Lower lobe of right lung (tissue), 2 donors: ENCODE measurements around the gene TGFA. TPM values are rescaled to one million over a fixed set of nuclear protein-coding genes. Genes with fewer than 3 reads are reported as not detected.

Source experiments
- ATAC-seq, 2 donors: fragments of 200-7000 bp; cut with Tn5 transposase; one replicate each; pipeline ENCODE4 v1.9.1; 2020 to 2022; ENCODE audit warnings: mild to moderate bottlenecking in 2 of 2, moderate library complexity in 2 of 2
- DNase-seq: peaks from one replicate; pipeline ENCODE4 v3.0.0-alpha.2; 2020
- H3K27ac ChIP-seq: fragments of 200-600 bp; one replicate; pipeline ENCODE4 v1.8.0; 2022
- H3K27me3 ChIP-seq: fragments of 200-600 bp; one replicate; pipeline ENCODE4 v1.8.0; 2022; ENCODE audit warnings: low read depth
- H3K36me3 ChIP-seq: fragments of 200-600 bp; one replicate; pipeline ENCODE4 v1.8.0; 2022; ENCODE audit warnings: mild to moderate bottlenecking
- H3K4me1 ChIP-seq: fragments of 200-600 bp; one replicate; pipeline ENCODE4 v1.8.0; 2022
- H3K4me3 ChIP-seq: fragments of 200-600 bp; one replicate; pipeline ENCODE4 v1.8.0; 2022; ENCODE audit warnings: mild to moderate bottlenecking
- H3K9me3 ChIP-seq: fragments of 200-600 bp; one replicate; pipeline ENCODE4 v1.8.0; 2022
- intact Hi-C: fragments of 100-400 bp; cut with DNase I; formaldehyde crosslinking; loops from one replicate; pipeline ENCODE4 v1.11.0; 2022
- total RNA-seq: library from RNA; stranded (reverse); fragmentation: NEBNext Ultra II Directional; extraction: Animal tissue kit (Norgen Biotek cat#: 25700); gene quantifications from one replicate; pipeline ENCODE4 v1.2.1, GENCODE V29; 2021
- TF ChIP-seq, protein P1 (sequence below): fragments of 200-600 bp; IDR thresholded peaks from one replicate; pipeline ENCODE4 v1.8.0; 2022; ENCODE audit warnings: antibody characterized with exemption, mild to moderate bottlenecking
- donor health status: DM: no; HTN: yes; CAD: no; lungs with severe emphysema.

Gene TGFA
- total RNA-seq, 1 donor from 2014 or later = 8.2 TPM

- Histone ChIP-seq H3K4me1 (no peaks in the 10 kb centered on the region), H3K4me3 (no peak overlapping the region), H3K9me3 (peaks cover 7% of the 10 kb centered on the region), H3K27ac (no peak overlapping the region), H3K36me3 (no peaks in the 10 kb centered on the region), H3K27me3 (no peaks in the 10 kb centered on the region)
- ATAC-seq = no peak
- DNase-seq = no peak
- intact Hi-C loops = no loop called here
- TF ChIP-seq, protein P1, sequence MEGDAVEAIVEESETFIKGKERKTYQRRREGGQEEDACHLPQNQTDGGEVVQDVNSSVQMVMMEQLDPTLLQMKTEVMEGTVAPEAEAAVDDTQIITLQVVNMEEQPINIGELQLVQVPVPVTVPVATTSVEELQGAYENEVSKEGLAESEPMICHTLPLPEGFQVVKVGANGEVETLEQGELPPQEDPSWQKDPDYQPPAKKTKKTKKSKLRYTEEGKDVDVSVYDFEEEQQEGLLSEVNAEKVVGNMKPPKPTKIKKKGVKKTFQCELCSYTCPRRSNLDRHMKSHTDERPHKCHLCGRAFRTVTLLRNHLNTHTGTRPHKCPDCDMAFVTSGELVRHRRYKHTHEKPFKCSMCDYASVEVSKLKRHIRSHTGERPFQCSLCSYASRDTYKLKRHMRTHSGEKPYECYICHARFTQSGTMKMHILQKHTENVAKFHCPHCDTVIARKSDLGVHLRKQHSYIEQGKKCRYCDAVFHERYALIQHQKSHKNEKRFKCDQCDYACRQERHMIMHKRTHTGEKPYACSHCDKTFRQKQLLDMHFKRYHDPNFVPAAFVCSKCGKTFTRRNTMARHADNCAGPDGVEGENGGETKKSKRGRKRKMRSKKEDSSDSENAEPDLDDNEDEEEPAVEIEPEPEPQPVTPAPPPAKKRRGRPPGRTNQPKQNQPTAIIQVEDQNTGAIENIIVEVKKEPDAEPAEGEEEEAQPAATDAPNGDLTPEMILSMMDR = no peak
These were observed 15.8 kb downstream of the TGFA start for GRCh38 chr2:70537840-70538239.

- intact Hi-C loops = no loop called here
- TF ChIP-seq, protein P1 = no peak
- H3K27ac ChIP-seq = no peak overlapping the region
These were observed 17.0 kb downstream of the TGFA start for GRCh38 chr2:70536517-70537055.

DNA sequence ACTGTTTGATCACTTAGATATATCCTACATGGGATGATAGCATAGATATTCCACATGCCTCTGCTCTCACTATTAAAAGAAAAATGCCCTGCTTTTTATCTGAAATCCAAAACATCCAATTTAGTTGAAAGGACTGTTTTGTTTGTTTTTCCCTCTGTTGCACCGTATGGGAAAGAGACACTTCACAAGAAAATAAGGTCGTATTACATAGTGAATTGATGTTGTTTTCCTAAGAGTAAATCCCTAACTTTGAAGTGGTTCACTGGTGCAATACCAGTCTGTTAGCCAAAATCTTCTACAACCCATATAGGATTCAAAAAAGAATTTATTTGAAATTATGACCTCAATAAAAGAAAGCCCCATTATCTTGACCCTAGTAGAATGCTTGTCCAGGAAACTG is 18.1 kb downstream of the TGFA start:
- peaks cover 7% of the 10 kb centered on the region for H3K9me3 ChIP-seq
- H3K4me1 ChIP-seq = peaks cover 7% of the 10 kb centered on the region
- no peaks in the 10 kb centered on the region for H3K27me3 ChIP-seq
- no peak overlapping the region for H3K27ac ChIP-seq
- intact Hi-C loops = no loop called here
- DNase-seq = no peak
- TF ChIP-seq, protein P1 = no peak
- H3K36me3 ChIP-seq = no peaks in the 10 kb centered on the region
- no peak for ATAC-seq
- H3K4me3 ChIP-seq = no peak overlapping the region

More at GRCh38 chr2:70536517-70537055, 17.0 kb downstream of the TGFA start:
- Histone ChIP-seq H3K4me1 (peaks cover 5% of the 10 kb centered on the region), H3K36me3 (no peaks in the 10 kb centered on the region), H3K4me3 (no peak overlapping the region), H3K27me3 (no peaks in the 10 kb centered on the region), H3K9me3 (peaks cover 7% of the 10 kb centered on the region)
- no peak for DNase-seq
- ATAC-seq = no peak

- H3K4me1 ChIP-seq = peaks cover 20% of the 10 kb centered on the region
- intact Hi-C loops = no loop called here
- DNase-seq (no peak), ATAC-seq (no peak)
- H3K4me3 ChIP-seq = no peak overlapping the region
- H3K36me3 ChIP-seq = no peaks in the 10 kb centered on the region
- TF ChIP-seq, protein P1 = no peak
- no peaks in the 10 kb centered on the region for H3K27me3 ChIP-seq
- H3K9me3 ChIP-seq = peaks cover 7% of the 10 kb centered on the region
- no peak overlapping the region for H3K27ac ChIP-seq
These were observed 19.3 kb downstream of the TGFA start for GRCh38 chr2:70534183-70534836.

DNA sequence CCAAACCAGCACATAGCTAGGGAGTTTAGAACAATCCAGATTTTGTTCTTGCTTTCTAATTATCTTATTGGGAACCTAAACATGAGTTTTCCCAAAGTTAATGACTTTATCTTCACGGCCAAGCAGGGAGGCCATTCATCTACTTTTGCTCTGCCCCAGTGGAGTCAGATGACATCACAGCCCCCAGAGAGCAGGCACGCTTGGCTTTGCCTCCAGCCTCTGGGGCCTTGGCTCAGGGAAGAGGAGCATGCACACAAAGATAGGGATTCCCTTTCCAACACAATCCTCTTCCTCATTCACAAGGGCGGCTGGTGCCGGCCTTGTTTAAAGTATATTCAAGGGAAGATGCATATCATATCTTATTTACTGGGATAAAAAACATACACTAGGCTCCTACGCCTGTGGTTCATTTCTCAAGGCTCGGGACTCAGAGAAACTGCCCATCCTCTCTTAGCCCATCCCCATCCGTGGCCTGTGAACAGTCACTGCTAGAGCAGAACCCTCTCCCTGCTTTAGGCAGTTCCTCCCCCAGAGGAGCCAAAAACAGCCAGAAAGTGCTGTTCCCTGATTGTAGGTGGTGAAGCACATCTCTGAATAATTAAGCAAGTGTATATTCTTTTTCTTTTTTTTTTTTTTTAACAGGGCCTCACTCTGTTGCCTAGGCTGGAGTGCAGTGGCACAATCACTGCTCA is 21.2 kb downstream of the TGFA start:
- intact Hi-C loops = no loop called here
- Histone ChIP-seq H3K9me3 (peaks cover 7% of the 10 kb centered on the region), H3K4me1 (peaks cover 20% of the 10 kb centered on the region), H3K27ac (no peak overlapping the region), H3K27me3 (no peaks in the 10 kb centered on the region), H3K36me3 (no peaks in the 10 kb centered on the region), H3K4me3 (no peak overlapping the region)
- ATAC-seq = no peak
- DNase-seq = no peak
- TF ChIP-seq, protein P1 = no peak
